Germinal center (tissue), 1 donor: ENCODE results near the gene TBC1D21.

Experiments
- DNase-seq: peaks from one replicate; pipeline ENCODE4 v3.0.0; 2012; ENCODE audit warnings: mixed read lengths, low spot score

TBC1D21 gene

GRCh38 chr15:73908822-73909122 lies 35.4 kb downstream of the TBC1D21 start:
- no peak for DNase-seq

GRCh38 chr15:73909651-73910050 lies 36.3 kb downstream of the TBC1D21 start:
- no peak for DNase-seq

GRCh38 chr15:73910522-73911303 lies 37.3 kb downstream of the TBC1D21 start:
- DNase-seq, result no peak

GRCh38 chr15:73912030-73912596 lies 38.7 kb downstream of the TBC1D21 start:
- no peak for DNase-seq

GRCh38 chr15:73914145-73914544 lies 40.8 kb downstream of the TBC1D21 start:
- no peak for DNase-seq

- no peak for DNase-seq
These were observed 41.7 kb downstream of the TBC1D21 start for GRCh38 chr15:73915082-73915481.

GRCh38 chr15:73918784-73919183 lies 45.4 kb downstream of the TBC1D21 start:
- DNase-seq, result no peak

- no peak for DNase-seq
These were observed 46.3 kb downstream of the TBC1D21 start for GRCh38 chr15:73919706-73920105.

GRCh38 chr15:73921254-73921925 lies 48.0 kb downstream of the TBC1D21 start:
- no peak for DNase-seq

GRCh38 chr15:73922186-73923151 lies 49.1 kb downstream of the TBC1D21 start:
- no peak for DNase-seq

GRCh38 chr15:73923156-73923487 lies 49.8 kb downstream of the TBC1D21 start:
- DNase-seq, result no peak

GRCh38 chr15:73923488-73924164 lies 50.3 kb downstream of the TBC1D21 start:
- no peak for DNase-seq

GRCh38 chr15:73924171-73924921 lies 51.0 kb downstream of the TBC1D21 start:
- no peak for DNase-seq

- DNase-seq, result no peak
These were observed 52.5 kb downstream of the TBC1D21 start for GRCh38 chr15:73925848-73926218.

- no peak for DNase-seq
These were observed 53.0 kb downstream of the TBC1D21 start, which contains the start of gene LOXL1 for GRCh38 chr15:73926219-73927002. TSS of gene LOXL1 (plus strand) at chr15:73926462. CDS start at chr15:73926784, 322 bp downstream.

- peak; percentile 38 for DNase-seq
These were observed 53.7 kb downstream of the TBC1D21 start for GRCh38 chr15:73927003-73927475.

GRCh38 chr15:73927476-73928240 lies 54.3 kb downstream of the TBC1D21 start:
- DNase-seq, result peak; percentile 72

GRCh38 chr15:73928241-73928579 lies 54.8 kb downstream of the TBC1D21 start:
- DNase-seq, result no peak

GRCh38 chr15:73928971-73929627 lies 55.7 kb downstream of the TBC1D21 start:
- DNase-seq, result no peak
